ENCODE data around the gene USF1.

Gene USF1

DNA sequence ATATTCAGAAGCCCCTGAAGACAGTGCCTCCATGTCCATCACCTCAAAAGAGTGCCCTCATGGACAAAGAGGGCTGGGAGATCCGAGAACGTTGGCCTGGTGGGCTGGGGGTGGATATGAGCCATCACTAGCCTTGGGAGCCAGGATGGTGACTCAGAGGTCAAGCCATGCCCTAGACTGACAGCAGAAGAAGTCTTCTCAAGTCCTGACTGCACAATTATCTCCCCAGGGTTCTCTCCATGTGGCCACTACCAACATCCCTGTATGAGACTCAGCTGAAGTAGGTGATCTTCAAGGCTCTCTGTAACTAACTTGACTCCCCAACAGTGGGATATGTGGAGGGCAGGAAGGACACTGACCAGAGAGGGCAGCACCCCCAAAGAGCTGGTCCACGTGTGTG is 7.1 kb upstream of the USF1 start:
- Histone ChIP-seq H4K8ac (ENCODE audit: low read length) (no peak overlapping the region), H2AK5ac (ENCODE audit: low read length, severe bottlenecking) (no peak overlapping the region), H2AFZ (ENCODE audit: low read depth, low read length) (no peak overlapping the region), H2BK12ac (ENCODE audit: low read length in 2 of 2) (no peak overlapping the region), H3K4me2 (ENCODE audit: low read length, poor library complexity, severe bottlenecking) (no peak overlapping the region), H3K9ac (ENCODE audit: low read length) (no peak overlapping the region), H3K4me1 (ENCODE audit: control insufficient read depth, insufficient read depth, low read depth, low read length) (no peaks in the 10 kb centered on the region), H3K14ac (ENCODE audit: low read length in 2 of 2) (no peak overlapping the region), H3K27me3 (ENCODE audit: control insufficient read depth in 1 of 2, insufficient read depth in 1 of 2, low read length in 2 of 2) (no peaks in the 10 kb centered on the region), H3K27ac (ENCODE audit: low read length, poor library complexity, severe bottlenecking) (no peak overlapping the region), H3K4me3 (ENCODE audit: insufficient read depth in 1 of 2, low read depth in 1 of 2, low read length in 2 of 2) (no peak overlapping the region), H4K91ac (ENCODE audit: low read length) (no peak overlapping the region), H3K79me1 (replicated peaks; ENCODE audit: low read length, poor library complexity, severe bottlenecking) (no peaks in the 10 kb centered on the region), H3K36me3 (ENCODE audit: control insufficient read depth in 1 of 2, insufficient read depth in 2 of 2, low read depth in 1 of 2, low read length in 2 of 2) (no peaks in the 10 kb centered on the region), H3K18ac (ENCODE audit: low read depth in 1 of 2, low read length in 2 of 2) (no peak overlapping the region), H2BK120ac (ENCODE audit: low read depth, low read length) (no peak overlapping the region), H3K9me3 (ENCODE audit: control insufficient read depth, low read length) (peaks cover 15% of the 10 kb centered on the region), H3K4ac (ENCODE audit: low read depth in 1 of 2, low read length in 2 of 2) (no peak overlapping the region), H2BK15ac (ENCODE audit: low read depth, poor library complexity, severe bottlenecking) (no peak overlapping the region), H3K23ac (ENCODE audit: low read length in 2 of 2) (no peak overlapping the region), H2BK5ac (ENCODE audit: low read depth, low read length, poor library complexity, severe bottlenecking) (no peak overlapping the region)
- whole genome bisulfite sequencing, result 62% methylated on average over 2 of the region's 3 CpGs
- DNase-seq, result no peak

DNA sequence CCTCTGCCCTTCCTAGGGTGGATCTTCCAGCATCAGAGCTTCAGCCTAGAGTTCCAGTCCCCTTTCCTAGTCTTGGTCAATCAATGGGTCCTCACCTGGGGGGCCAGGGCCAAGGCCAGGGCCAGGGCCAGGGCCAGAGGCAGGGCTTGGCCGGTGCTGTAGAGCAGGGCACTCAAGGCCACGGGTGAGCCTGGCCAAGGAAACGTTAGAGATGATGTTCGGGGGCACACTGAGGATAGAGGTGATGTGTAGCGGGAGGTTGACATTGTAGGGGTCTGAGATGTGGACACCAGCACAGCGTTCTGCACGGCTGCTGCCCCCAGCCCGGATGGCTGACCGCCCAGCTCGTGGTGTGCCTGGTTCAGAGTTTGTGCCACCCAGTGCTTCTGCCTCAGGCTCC is 5.4 kb upstream of the USF1 start:
- no peak overlapping the region for H3K14ac ChIP-seq (ENCODE audit: low read length in 2 of 2)
- H2AK5ac ChIP-seq (ENCODE audit: low read length, severe bottlenecking), result no peak overlapping the region
- no peak overlapping the region for H3K18ac ChIP-seq (ENCODE audit: low read depth in 1 of 2, low read length in 2 of 2)
- no peak overlapping the region for H2BK120ac ChIP-seq (ENCODE audit: low read depth, low read length)
- 87% methylated on average over 10 of the region's 10 CpGs for WGBS
- H3K79me1 ChIP-seq (replicated peaks; ENCODE audit: low read length, poor library complexity, severe bottlenecking), result peaks cover 2% of the 10 kb centered on the region
- H3K9ac ChIP-seq (ENCODE audit: low read length), result no peak overlapping the region
- H3K23ac ChIP-seq (ENCODE audit: low read length in 2 of 2), result no peak overlapping the region
- no peak overlapping the region for H4K8ac ChIP-seq (ENCODE audit: low read length)
- no peaks in the 10 kb centered on the region for H3K4me1 ChIP-seq (ENCODE audit: control insufficient read depth, insufficient read depth, low read depth, low read length)
- peaks cover 15% of the 10 kb centered on the region for H3K9me3 ChIP-seq (ENCODE audit: control insufficient read depth, low read length)
- H2BK5ac ChIP-seq (ENCODE audit: low read depth, low read length, poor library complexity, severe bottlenecking), result no peak overlapping the region
- peak overlapping the region; percentile 44 for H4K91ac ChIP-seq (ENCODE audit: low read length)
- no peak overlapping the region for H2BK12ac ChIP-seq (ENCODE audit: low read length in 2 of 2)
- H3K4me2 ChIP-seq (ENCODE audit: low read length, poor library complexity, severe bottlenecking), result no peak overlapping the region
- H3K4me3 ChIP-seq (ENCODE audit: insufficient read depth in 1 of 2, low read depth in 1 of 2, low read length in 2 of 2), result peak overlapping the region in 1 of 2 experiments; percentile 27
- H3K27ac ChIP-seq (ENCODE audit: low read length, poor library complexity, severe bottlenecking), result no peak overlapping the region
- H2AFZ ChIP-seq (ENCODE audit: low read depth, low read length), result no peak overlapping the region
- H2BK15ac ChIP-seq (ENCODE audit: low read depth, poor library complexity, severe bottlenecking), result no peak overlapping the region
- no peak overlapping the region for H3K4ac ChIP-seq (ENCODE audit: low read depth in 1 of 2, low read length in 2 of 2)
- DNase-seq, result no peak
- H3K27me3 ChIP-seq (ENCODE audit: control insufficient read depth in 1 of 2, insufficient read depth in 1 of 2, low read length in 2 of 2), result no peaks in the 10 kb centered on the region
- no peaks in the 10 kb centered on the region for H3K36me3 ChIP-seq (ENCODE audit: control insufficient read depth in 1 of 2, insufficient read depth in 2 of 2, low read depth in 1 of 2, low read length in 2 of 2)

- Histone ChIP-seq H4K8ac (ENCODE audit: low read length) (no peak overlapping the region), H3K27me3 (ENCODE audit: control insufficient read depth in 1 of 2, insufficient read depth in 1 of 2, low read length in 2 of 2) (no peaks in the 10 kb centered on the region), H3K14ac (ENCODE audit: low read length in 2 of 2) (no peak overlapping the region), H3K4me1 (ENCODE audit: control insufficient read depth, insufficient read depth, low read depth, low read length) (no peaks in the 10 kb centered on the region), H2BK12ac (ENCODE audit: low read length in 2 of 2) (no peak overlapping the region), H3K36me3 (ENCODE audit: control insufficient read depth in 1 of 2, insufficient read depth in 2 of 2, low read depth in 1 of 2, low read length in 2 of 2) (no peaks in the 10 kb centered on the region), H2BK120ac (ENCODE audit: low read depth, low read length) (no peak overlapping the region), H3K79me1 (replicated peaks; ENCODE audit: low read length, poor library complexity, severe bottlenecking) (peaks cover 2% of the 10 kb centered on the region), H3K4me2 (ENCODE audit: low read length, poor library complexity, severe bottlenecking) (no peak overlapping the region), H3K18ac (ENCODE audit: low read depth in 1 of 2, low read length in 2 of 2) (no peak overlapping the region), H3K27ac (ENCODE audit: low read length, poor library complexity, severe bottlenecking) (no peak overlapping the region), H3K9me3 (ENCODE audit: control insufficient read depth, low read length) (peaks cover 15% of the 10 kb centered on the region), H3K4me3 (ENCODE audit: insufficient read depth in 1 of 2, low read depth in 1 of 2, low read length in 2 of 2) (no peak overlapping the region), H2BK15ac (ENCODE audit: low read depth, poor library complexity, severe bottlenecking) (no peak overlapping the region), H3K23ac (ENCODE audit: low read length in 2 of 2) (no peak overlapping the region), H2BK5ac (ENCODE audit: low read depth, low read length, poor library complexity, severe bottlenecking) (no peak overlapping the region), H3K4ac (ENCODE audit: low read depth in 1 of 2, low read length in 2 of 2) (no peak overlapping the region), H2AK5ac (ENCODE audit: low read length, severe bottlenecking) (no peak overlapping the region), H2AFZ (ENCODE audit: low read depth, low read length) (no peak overlapping the region), H4K91ac (ENCODE audit: low read length) (no peak overlapping the region), H3K9ac (ENCODE audit: low read length) (no peak overlapping the region)
- WGBS, result 87% methylated on average over 5 of the region's 5 CpGs
- DNase-seq, result no peak
These were observed 3.4 kb upstream of the USF1 start for GRCh38 chr1:161048949-161049722.

DNA sequence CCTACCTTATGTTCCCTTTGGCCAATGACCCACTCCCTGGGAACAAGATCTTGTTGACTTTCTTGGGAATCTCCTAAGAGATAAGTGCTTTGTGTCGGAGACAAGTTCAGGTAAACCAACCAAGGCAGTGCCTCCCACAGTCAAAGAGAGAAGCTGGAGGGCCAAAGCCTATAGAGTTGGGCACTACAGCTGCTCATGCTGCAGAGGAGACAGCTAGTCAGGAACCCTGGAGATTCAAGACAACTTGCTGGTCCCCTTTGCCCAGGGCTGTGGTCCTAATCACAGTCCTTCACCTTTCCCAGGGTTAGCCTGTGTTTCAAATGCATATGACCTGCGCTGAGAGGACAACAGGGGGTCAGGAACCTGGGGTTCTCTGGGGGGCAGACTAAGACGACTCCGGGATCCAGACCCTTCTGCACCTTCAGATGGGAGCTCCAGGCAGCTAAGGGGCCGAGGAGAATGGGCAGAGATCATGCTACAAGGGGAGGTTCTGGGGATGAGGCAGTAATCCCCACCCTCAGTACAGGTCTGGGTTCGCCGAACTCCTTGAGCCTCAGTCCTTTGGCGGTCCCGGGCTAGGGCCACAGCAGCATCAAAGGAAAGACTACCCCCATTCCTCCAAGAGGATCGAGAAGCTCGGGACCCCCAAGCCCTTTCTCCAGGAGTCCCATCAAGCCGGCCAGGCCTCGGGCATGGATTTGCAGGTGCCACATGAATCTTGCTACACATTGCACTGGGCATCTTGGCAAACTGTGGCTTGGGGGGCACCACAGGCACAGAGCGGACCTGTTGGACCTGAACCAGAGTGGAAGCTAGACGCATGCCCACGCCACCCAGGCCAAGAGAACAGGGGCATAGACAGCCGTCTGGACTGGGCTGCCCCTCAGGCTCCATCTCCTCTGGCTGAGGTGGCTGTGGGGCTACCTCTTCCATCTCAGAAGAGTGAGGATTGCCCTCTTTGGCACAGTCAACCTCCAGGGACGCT is 2.0 kb upstream of the USF1 start:
- no peak overlapping the region for H2BK120ac ChIP-seq (ENCODE audit: low read depth, low read length)

More for the DNA sequence above, 2.0 kb upstream of the USF1 start:
- Histone ChIP-seq H3K36me3 (ENCODE audit: control insufficient read depth in 1 of 2, insufficient read depth in 2 of 2, low read depth in 1 of 2, low read length in 2 of 2) (peaks cover 0 to 4% of the 10 kb centered on the region in 2 experiments), H3K4me2 (ENCODE audit: low read length, poor library complexity, severe bottlenecking) (no peak overlapping the region), H3K27ac (ENCODE audit: low read length, poor library complexity, severe bottlenecking) (no peak overlapping the region), H3K4ac (ENCODE audit: low read depth in 1 of 2, low read length in 2 of 2) (no peak overlapping the region), H2AFZ (ENCODE audit: low read depth, low read length) (no peak overlapping the region), H3K18ac (ENCODE audit: low read depth in 1 of 2, low read length in 2 of 2) (no peak overlapping the region), H3K79me1 (replicated peaks; ENCODE audit: low read length, poor library complexity, severe bottlenecking) (peaks cover 6% of the 10 kb centered on the region), H3K9ac (ENCODE audit: low read length) (no peak overlapping the region), H2AK5ac (ENCODE audit: low read length, severe bottlenecking) (no peak overlapping the region), H3K9me3 (ENCODE audit: control insufficient read depth, low read length) (peaks cover 15% of the 10 kb centered on the region), H3K27me3 (ENCODE audit: control insufficient read depth in 1 of 2, insufficient read depth in 1 of 2, low read length in 2 of 2) (no peaks in the 10 kb centered on the region), H2BK5ac (ENCODE audit: low read depth, low read length, poor library complexity, severe bottlenecking) (no peak overlapping the region), H2BK12ac (ENCODE audit: low read length in 2 of 2) (no peak overlapping the region), H4K8ac (ENCODE audit: low read length) (no peak overlapping the region), H3K23ac (ENCODE audit: low read length in 2 of 2) (no peak overlapping the region), H3K4me1 (ENCODE audit: control insufficient read depth, insufficient read depth, low read depth, low read length) (no peaks in the 10 kb centered on the region), H3K4me3 (ENCODE audit: insufficient read depth in 1 of 2, low read depth in 1 of 2, low read length in 2 of 2) (no peak overlapping the region), H3K14ac (ENCODE audit: low read length in 2 of 2) (no peak overlapping the region), H2BK15ac (ENCODE audit: low read depth, poor library complexity, severe bottlenecking) (no peak overlapping the region), H4K91ac (ENCODE audit: low read length) (no peak overlapping the region)
- WGBS, result 96% methylated on average over 18 of the region's 18 CpGs
- DNase-seq, result no peak
